GM18526 (cell line): ENCODE data around the gene NPDC1.

Experiments
- POLR2A ChIP-seq: IDR thresholded peaks from 3 replicates; pipeline ENCODE4 v1.6.1; 2011; ENCODE audit not compliant: insufficient read length; ENCODE audit errors: extremely low read depth

The NPDC1 gene

DNA sequence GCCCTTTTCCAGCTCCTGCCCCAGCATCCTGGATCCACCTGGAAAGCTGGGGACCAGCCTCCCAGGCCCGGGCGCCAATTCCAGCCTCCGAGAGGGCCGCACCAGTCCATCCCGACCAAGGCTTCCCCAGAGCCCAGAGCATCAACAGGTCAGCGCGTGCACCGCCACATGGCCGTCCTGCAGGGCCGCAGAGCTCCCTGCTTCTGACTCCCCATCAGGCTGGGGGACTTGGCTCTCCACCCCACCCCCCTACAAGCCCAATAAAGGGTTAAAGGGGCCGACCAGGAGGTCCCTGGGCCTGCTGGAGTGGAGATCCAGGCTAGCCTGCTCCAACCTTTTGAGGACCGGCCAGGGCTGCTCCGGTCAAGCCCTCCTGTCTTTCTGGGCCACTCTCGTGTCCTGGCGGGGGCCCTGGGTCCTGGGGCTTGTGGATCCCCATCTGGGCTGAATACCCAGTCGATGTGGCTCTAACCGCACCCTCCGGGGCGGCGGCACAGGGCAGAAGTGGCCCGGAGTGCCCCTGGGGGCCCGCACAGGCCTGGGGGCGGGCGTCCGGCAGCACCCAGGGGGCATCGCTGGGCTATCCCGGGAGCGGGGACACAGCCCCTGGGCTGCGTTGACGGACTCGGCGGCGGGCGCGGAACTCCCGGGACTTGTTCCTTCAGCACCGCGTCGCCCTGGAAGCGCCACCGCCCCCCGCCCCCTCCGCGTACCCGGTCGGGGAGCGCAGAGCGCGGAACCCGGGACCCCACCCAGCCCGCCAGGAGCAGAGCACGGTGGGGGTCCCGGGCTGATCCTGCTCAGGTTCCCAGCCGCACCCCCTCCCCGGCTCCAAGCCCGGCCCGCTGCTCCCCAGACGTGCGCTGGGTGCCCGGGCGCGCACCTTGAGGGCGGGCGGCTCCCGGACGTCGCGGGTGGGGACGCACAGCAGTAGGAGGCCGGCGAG, 7.3 kb upstream of the NPDC1 start:
- no peak for TF ChIP-seq POLR2A

DNA sequence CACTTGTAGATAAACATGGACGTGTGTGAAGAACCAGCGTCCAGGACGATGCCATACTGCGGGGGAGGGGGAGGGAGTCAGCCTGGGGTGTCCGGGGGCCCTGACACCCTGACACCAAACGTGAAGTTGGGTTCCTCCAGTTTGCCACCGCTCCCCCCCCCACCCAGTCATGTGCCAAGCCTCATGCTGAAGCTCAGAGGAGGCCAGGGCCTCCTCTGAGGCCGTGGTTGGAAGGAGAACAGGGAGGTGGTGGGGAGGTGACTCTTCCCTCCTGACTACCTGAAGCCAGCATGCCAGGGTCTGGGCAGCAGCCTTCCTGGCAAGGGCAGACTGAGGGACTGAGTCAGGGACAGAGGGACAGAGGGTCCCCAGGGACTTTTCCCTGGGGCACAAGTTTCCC, 6.3 kb upstream of the NPDC1 start:
- no peak for TF ChIP-seq POLR2A

DNA sequence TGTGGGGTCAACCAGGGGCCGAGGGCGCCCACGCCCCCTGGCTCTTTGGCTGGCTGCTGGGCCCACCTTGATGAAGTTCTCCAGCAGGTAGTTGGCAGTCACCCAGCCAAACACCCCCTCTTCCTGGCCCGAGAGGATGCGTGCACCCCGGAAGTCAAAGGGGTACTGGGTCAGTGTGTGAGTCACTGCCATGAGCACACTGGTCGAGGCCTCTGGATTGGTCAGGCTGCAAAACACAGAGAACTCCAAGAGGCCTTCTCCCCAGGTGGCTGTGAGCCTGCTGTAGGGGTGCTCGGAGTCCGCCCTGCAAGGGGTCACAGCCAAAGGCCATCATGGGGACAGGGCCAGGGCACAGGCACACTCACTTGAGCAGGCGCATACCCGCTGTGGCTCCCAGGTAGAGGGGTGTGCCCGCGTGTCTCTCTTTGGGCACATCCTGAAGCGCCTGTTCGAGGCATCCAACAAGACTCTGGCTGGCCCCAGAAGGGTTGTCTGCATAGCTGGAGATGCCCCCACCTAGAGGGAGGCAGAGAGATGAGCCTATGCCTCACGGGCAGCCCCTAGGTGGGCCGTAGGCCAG, 5.3 kb upstream of the NPDC1 start:
- TF ChIP-seq POLR2A = no peak

DNA sequence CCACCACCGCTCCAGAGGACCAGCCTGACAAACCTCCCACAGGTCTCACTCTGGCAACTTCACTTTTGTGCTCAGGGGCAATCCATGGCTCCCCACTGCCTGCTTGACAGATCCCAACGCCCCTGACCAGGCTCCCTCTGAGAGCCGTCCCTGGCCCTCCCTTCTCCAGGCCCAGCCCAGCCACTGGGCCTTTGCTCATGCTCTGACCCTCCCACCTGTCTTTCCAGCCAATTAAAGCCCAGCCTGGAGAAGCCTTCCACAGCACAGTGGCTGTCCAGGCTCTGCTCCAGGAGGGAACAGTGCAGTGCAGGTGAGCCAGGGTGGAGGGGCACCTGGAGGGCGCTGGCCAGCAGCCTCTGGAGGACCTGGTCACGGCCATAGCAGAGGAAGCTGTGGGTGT, 4.6 kb upstream of the NPDC1 start:
- TF ChIP-seq POLR2A = no peak

DNA sequence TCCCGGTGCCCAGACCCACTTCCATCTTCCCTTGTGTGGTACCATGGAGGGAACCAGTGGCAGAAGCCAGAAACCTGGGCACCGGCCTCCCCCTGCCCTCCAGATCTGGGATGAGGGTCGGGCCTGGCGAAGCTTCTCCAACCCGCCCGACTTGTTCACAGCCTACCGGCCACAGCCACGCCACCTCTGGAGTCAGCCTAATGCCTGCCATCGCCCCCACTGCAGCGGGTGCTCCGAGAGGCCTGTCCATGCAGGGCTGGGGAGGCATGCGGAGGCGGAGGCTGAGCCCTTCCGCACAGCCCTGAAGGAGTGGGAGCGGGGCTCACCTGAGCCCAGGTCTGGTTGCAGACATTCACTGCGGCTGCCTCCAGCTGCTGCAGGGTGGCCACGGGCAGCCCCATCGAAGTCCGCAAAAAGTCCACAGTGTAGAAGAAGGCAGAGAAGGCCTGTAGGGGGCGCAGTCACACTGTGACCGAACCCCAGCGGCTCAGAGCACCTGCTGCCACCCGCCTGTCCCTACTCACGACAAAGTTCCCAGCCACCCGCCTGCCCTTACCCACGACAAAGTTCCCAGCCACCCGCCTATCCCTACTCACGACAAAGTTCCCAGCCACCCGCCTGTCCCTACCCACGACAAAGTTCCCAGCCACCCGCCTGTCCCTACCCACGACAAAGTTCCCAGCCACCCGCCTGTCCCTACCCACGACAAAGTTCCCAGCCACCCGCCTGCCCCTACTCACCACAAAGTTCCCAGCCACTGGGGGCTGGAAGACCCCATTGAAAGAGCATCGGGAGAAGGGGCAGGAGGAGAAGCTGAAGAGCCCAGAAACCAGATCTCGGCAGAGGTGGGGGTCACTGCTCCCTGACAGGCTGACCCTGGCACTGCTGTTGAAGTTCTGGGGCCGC, 3.8 kb upstream of the NPDC1 start:
- no peak for TF ChIP-seq POLR2A

DNA sequence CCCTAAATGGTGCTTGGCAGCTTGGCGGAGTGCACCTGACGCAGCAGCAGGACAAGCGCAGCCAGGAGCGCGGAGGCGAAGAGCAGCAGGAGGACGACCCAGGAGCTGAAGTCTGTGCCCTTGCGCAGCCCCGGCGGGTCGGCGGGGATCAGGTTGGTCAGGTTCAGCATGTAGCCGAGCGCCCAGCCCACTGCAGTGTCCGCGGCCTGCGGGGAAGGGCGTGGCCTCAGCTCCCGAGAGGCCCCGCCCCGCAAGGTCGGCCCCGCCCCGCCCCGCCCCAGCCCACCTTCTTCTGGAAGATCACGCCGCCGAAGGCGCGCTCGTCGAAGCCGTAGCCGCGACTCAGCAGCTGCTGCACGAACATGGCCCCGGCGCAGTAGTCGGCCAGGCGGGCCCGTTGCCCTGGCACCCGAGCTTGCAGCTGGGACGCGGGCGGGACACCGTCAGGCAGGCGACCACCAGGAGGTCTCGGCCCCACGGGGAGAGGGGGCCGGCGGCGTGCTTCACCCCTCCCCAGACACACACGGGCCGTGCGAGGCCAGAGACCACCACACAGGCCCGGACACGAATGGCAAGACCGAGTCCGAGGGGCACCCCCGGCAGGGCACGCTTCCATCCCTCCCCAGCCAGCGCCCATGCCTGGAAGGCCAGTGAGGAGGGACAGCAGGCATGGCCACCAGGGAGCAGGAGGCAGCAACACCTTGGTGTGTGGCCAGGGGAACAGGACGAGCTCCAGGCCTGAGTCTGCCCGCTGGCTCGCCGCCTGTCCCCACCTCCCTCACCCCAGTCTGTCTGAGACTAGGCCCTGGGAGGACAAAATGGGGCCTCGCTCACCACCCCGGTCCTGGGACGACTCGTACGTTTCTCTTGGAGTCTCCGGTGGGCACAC, 2.9 kb upstream of the NPDC1 start:
- TF ChIP-seq POLR2A = no peak

DNA sequence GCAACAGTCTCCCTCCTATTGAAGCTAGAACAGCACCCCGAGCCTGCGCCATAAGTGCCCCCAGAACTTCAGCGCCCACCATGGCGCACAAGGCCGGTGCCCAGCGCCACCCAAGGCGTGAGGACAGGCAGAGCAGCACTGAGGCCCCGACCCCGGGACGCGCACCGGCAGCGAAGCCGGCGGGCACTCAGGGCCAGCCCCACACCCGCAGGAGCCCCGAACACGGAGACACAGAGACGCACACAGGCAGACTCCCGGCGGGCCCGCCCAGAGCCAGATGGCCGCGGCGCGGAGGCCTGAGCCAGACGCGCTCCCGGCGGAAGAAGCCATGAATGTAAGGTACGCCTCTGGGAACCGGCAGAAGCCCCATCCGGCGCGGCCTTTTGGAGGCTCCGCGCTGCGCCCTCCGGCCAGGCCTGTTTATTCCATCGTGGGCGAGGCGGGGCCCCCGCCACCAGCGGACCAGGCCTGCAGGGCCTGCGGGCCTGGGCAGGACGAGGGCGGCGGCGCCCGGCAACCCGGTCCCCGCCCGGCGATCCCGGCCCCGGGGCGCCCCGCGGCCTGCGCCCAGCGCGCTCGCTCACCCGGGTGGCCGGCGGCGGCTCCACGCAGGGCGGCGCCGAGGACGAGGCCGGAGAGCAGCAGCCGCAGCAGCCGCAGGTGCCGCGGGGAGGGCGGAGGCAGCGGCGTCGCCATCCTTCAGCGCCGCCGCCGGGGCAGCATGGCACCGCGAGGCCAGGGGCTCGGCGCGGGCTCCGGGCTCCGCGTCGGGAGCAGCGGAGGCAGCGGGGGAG, 486 bp downstream of the NPDC1 start:
- no peak for TF ChIP-seq POLR2A

DNA sequence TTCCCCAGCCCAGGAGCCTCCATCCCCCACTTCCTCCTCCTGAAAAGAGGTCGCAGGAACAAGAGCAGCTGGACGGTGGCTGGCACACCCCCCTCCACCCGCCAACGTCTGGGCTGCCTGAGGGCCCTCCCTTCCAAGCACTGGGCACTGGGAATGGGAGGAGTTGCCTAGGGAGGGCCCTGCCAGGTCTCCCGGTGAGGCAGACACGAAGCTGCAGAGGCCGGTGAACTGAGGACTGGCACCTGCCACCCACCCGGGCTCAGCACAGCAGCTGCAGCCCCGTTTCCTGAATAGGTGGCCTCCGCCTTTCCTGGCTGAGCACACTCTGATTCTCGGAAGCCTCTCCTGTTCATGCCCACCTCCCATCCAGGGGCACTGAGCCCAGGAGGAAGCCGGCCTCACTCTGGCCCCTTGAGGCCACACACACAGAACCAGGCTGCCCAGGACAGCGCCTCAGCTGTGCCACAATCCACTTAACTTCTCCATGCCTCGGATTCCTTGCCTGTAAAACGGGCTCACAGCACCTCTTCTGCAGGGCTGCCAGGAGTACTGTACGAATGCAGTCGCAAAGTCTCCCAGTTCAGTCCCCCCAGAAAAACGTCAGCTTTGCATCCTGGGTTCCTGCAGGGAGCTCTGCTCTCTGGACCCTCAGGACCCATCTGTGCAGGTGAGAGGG, 1.3 kb downstream of the NPDC1 start:
- no peak for TF ChIP-seq POLR2A

DNA sequence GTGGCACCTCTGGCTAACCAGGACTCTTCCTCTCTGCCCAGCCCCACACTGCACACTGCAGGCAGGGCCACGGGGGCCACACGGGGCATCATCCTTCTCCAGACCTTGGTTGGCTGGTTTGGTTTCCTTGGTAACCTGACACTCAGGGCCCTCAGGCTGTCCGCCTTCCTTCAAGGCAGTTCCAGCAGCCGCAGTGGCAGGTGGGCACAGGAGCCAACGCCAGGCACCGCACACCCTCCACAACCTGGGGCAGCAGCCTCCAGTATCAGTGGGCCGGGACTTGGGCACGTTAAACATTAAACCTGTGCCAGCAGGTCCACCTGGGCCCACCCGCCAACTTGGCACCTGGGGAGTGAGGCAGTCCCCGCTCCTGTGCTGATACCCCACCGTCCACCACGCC, 1.9 kb downstream of the NPDC1 start:
- no peak for TF ChIP-seq POLR2A

DNA sequence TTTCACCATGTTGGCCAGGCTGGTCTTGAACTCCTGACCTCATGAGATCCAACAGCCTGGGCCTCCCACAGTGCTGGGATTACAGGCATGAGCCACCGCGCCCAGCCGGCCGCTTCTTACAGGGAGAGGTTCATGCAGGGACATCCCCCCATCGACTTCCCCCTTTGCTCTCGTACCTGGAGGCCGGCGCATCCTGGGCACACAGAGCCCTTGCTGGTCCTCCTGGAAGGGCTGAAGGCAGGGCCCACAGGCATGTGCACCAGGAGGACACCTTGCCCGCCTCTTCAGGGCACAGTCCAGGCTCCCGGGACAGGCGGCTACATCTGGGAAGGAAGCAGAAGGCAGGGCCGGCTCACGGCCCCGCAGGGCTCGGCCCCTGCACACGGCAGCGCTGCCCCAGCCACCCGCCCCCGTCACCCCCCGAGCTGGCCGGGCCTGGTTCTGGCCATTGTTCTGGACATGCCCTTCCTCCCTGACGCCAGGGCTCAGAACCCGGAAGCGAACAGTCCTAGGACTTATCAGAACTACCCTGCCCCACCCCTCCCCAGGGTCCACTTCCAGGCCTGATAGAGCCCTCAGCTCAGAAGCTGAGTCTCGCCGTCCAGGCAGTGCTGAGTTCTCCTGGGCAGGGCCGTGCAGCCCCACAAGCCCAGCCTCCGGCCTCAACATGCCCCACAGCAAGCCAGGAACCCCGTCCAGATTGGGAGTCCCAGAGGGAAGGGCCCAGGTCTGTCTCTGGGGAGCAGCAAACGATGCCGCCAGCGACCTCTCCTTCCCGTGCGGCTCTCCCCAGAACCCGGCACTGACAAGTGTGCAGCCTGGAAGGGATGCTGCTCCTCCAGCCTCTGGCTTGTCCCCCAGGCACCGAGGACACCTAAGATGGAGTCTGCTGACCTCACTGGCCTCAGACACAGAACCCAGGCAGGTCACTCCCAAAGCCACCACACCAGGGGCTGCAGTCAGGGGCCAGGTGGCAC, 2.9 kb downstream of the NPDC1 start:
- TF ChIP-seq POLR2A = no peak

DNA sequence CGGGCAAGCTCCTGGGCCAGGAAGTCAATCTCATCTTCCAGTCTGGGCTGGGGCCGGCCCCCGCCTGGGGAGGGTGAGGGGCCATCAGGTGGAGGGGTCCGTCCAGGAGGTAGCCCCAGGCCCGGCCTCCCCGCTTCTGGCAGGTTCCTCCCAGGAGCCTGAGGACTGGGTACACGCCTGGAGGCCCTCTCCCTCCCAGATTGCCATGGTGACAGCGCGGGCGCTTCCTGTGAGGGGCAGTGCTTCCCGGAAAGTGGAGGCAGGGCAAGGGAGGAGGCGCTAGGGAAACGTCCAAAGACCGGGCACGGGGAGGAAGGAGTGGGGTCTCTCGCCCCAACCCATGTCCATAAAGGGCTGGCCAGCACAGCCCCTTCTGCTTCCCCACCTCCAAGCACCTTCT, 4.9 kb downstream of the NPDC1 start:
- TF ChIP-seq POLR2A = no peak

DNA sequence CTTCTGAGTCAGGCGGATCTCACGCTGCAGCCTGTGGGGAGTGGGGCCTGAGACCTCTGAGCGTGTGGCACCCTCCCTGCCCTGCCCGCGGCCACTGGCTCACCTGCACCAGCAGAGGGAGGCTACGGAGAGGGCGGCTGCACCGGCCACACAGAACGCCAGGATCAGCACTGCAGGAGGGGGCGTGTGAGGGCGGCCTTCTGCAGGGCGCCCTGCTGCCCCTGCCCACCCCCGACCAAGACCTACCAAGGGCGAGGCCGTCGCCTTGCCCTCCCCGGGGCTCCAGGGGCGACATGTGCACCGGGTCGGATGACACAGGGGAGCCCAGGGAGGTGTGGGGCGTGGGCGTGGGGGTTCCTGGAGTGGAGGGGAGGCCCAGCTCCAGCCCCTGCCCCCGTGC, 5.4 kb downstream of the NPDC1 start:
- no peak for TF ChIP-seq POLR2A
